Activated naive CD8-positive, alpha-beta T cell treated with anti-CD3 and anti-CD28 coated beads, Interleukin-2, amount 50 U/mL, for 16 hours (primary cell): Measurements from ENCODE around the gene MADD.

ENCODE experiments used
- DNase-seq: peaks from one replicate; pipeline ENCODE4 v3.0.0-alpha.2; 2020; ENCODE audit warnings: low read depth, low spot score

Gene MADD

DNA sequence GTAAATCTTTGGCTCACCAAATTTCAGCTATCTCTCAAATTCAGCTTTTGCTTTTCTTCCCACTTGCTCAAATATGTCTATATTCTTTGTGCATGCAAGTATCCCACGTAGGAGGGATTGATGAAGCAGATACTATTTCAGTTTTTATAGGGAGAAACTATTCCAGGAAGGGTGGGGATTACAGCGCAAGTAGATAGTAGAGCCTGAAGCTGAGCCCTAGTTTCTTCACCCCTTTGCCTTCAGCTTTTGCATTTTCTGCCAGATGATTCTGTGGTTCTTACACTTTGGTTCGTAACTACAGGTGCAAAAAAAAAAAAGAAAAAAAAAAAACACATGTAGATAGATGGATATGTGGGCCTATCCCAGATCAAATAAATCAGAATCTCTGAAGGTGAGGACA is 18.2 kb upstream of the MADD start:
- no peak for DNase-seq

- no peak for DNase-seq
Observed at GRCh38 chr11:47253660-47254059, 16.3 kb upstream of the MADD start.

DNA sequence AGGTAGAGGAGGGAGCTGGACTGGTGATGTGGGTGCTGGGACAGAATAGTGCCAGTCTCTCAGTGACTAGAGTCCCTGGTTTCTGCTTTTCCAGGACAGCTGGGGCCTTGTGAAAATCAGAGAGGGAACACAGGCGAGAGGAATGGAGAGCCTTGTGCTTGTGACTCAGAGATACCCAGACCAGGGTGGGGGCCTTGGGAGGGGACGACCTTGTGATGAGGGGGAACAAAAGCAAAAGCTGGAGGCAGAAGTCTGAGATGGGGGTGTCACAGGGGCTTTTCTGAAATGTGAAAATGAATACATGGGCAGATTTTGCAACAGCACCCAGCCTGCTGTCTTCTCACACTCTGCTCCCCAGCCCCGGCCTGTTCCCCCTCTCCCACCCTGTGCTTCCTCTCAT is 15.5 kb upstream of the MADD start:
- DNase-seq, result no peak

DNA sequence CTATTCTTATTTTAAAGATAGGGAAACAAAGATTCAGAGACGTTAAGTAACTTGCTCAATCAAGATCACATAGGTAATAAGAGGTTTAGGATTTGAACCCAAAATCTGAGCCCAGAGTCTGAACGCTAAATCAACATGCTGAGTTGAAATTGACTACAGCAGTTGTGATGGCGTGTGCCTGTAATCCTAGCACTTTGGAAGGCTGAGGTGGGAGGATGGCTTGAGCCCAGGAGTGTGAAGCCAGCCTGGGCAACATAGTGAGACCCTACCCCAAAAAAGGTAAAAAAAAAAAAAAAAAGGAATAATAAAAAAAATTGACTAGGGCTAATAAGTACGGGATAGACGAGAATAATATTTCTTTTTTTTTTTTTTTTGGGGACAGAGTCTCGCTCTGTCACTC is 13.6 kb upstream of the MADD start:
- no peak for DNase-seq

GRCh38 chr11:47257177-47257516 is 12.8 kb upstream of the MADD start:
- DNase-seq, result no peak

- no peak for DNase-seq
Observed at GRCh38 chr11:47257517-47258316, 12.2 kb upstream of the MADD start, which contains the start of gene NR1H3. TSS of gene NR1H3 (plus strand) at chr11:47257996. CDS start at chr11:47259217, 1,221 bp downstream.

DNA sequence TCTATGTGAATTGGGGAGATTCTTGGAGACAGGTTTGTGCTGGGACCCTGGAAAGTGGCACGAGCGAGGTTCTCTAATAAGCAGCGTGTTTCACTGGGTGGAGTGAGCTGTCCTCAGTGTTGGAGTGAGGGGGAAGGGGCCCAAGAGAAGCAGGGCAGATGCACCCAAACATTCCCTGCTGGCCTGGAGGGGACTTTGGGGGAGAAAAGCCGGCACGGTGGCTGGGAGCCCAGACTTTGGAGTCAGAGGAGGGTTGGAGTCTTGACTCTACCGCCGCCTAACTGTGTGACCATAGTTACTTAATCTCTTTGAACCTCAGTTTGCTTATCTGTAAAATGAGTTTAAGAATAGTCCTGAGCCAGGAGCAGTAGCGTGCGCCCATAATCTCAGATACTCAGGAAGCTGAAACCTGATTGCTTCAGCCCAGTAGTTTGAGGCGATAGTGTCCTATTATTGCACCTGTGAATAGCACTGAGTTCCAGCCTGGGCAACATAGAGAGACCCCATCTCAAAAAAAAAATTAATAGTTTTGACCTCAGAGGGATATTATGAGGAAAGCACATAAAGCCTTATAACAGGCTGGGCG is 11.5 kb upstream of the MADD start:
- no peak for DNase-seq

- peak; percentile 25 for DNase-seq
Observed at GRCh38 chr11:47259232-47259977, 10.5 kb upstream of the MADD start.

- DNase-seq, result no peak
Observed at GRCh38 chr11:47260366-47260765, 9.6 kb upstream of the MADD start.

DNA sequence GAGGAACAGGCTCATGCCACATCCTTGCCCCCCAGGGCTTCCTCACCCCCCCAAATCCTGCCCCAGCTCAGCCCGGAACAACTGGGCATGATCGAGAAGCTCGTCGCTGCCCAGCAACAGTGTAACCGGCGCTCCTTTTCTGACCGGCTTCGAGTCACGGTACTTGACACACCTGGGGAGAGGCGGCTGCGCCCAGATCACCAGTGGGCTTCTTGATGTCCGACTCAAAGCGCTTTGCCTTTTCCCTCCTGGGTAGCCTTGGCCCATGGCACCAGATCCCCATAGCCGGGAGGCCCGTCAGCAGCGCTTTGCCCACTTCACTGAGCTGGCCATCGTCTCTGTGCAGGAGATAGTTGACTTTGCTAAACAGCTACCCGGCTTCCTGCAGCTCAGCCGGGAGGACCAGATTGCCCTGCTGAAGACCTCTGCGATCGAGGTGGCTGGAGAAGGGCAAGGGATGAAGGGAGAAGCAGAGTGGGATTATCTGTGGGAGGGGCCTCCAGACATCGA is 8.6 kb upstream of the MADD start:
- DNase-seq, result no peak

GRCh38 chr11:47264119-47264518 is 5.8 kb upstream of the MADD start:
- no peak for DNase-seq

- DNase-seq, result no peak
Observed at GRCh38 chr11:47264521-47264920, 5.4 kb upstream of the MADD start.

GRCh38 chr11:47267876-47268275 is 2.1 kb upstream of the MADD start:
- no peak for DNase-seq

DNA sequence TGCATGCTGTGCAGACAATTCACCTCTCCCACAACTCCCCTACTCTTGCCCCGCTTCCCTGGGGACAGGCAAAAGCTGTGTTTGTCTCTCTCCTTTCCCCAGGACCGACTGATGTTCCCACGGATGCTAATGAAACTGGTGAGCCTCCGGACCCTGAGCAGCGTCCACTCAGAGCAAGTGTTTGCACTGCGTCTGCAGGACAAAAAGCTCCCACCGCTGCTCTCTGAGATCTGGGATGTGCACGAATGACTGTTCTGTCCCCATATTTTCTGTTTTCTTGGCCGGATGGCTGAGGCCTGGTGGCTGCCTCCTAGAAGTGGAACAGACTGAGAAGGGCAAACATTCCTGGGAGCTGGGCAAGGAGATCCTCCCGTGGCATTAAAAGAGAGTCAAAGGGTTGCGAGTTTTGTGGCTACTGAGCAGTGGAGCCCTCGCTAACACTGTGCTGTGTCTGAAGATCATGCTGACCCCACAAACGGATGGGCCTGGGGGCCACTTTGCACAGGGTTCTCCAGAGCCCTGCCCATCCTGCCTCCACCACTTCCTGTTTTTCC is 1.4 kb upstream of the MADD start:
- no peak for DNase-seq

DNA sequence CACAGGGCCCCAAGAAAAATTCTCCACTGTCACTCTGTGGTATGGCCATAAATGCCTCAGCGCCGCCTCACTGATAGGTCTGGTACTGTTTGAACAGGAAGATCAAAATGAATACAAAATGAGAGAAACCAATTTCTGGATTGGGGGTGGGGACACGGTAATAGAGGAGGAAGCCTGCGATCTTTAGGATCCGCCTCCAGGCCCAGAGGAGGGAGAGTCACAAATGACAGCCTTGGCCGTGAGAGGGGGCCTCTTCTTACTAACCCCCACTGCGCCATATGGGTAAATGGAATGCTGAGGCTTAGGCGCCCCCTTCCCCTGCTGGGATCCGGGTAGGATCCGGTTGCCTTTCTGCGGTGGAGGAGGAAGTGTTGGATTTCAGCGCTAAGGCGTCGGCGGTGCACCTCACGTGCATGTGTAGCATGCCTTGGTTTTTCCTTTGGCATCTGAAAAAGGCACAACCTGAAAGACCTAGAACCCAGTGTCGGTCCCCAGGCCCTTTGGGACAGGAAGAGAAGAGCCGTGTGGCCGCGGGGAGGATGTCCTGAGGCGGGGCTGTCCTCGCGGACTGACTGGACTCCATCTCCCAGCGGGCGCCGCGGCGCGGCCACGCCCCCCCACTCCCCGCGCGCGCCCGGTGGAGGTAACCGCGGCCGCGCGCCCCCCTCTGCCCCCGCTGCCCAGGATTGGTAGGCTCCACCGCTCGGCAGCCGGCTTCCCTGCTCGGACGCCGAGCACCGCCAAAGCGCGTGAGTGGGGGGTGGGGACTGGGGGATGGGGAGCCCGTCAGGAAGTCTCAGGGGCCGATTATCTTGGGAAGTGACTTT is 718 bp upstream of the MADD start:
- DNase-seq, result peak; percentile 66

GRCh38 chr11:47270331-47271271 is 668 bp downstream of the MADD start:
- DNase-seq, result no peak

- no peak for DNase-seq
Observed at GRCh38 chr11:47271328-47271727, 1.4 kb downstream of the MADD start.

- no peak for DNase-seq
Observed at GRCh38 chr11:47271961-47272661, 2.2 kb downstream of the MADD start.

DNA sequence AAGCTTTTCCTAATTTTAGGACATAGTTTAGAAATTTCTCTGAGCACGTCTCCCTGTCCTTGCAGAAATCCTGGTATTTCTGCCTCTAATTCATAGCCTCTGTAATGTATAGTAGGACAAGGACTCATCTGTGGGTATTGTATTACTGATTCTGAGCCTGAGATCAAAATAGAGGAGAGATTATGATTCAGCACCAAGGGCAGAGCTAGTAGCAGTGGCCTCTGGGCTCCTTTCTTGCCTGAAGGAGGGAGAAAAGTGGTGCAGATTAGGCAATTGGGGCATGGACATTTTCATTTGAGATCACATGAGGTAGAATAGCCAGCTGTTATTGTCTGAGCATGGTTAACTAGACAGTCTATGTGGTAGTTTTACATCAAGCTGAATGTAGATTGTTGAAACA is 2.8 kb downstream of the MADD start:
- DNase-seq, result no peak
